Panc1 (cell line): Measurements from ENCODE around the gene ATP6V1G1. TPM values are rescaled to one million over a fixed set of nuclear protein-coding genes. Genes with fewer than 3 reads are reported as not detected.
A peak's percentile ranks its signal among the peaks of the same experiment; 100 is the strongest.

Experiments used
- ATAC-seq: fragments of 200-7000 bp; cut with Tn5 transposase; 2 replicates; pipeline ENCODE4 v1.9.1; 2020; ENCODE audit warnings: mild to moderate bottlenecking, moderate library complexity
- BruUV-seq: library from RNA; stranded (reverse); fragments of 400-500 nt; replicated peaks from 2 replicates; lab custom pipeline; 2021; lab: Mats Ljungman, UMichigan
- CTCF ChIA-PET: fragments of 300-600 bp; sonication (Branson Sonifier 250); formaldehyde crosslinking; loops from one replicate; lab custom pipeline; 2022; ENCODE audit warnings: antibody characterized with exemption; lab: Charles Lee
- POLR2A ChIA-PET: fragments of 300-600 bp; sonication (Branson Sonifier 250); formaldehyde crosslinking; loops from one replicate; lab custom pipeline; 2022; ENCODE audit warnings: antibody characterized with exemption; lab: Charles Lee
- DNase-seq: peaks from one replicate; pipeline ENCODE4 v3.0.0-alpha.2; 2010; ENCODE audit warnings: low read depth, low spot score
- H3K27ac ChIP-seq: 2 replicates; pipeline ENCODE4 v1.5.1; 2011; ENCODE audit warnings: mild to moderate bottlenecking, low read length, inconsistent platforms
- H3K27me3 ChIP-seq: fragments of 200-500 bp; sonication (Bioruptor generic); 2 replicates; pipeline ENCODE4 v1.6.0; 2014; ENCODE audit warnings: low read length, inconsistent platforms; ENCODE audit not compliant: control insufficient read depth, insufficient read depth
- H3K36me3 ChIP-seq: fragments of 200-500 bp; sonication (Bioruptor generic); 2 replicates; pipeline ENCODE4 v1.5.1; 2014; ENCODE audit warnings: inconsistent platforms, mild to moderate bottlenecking, low read length, moderate library complexity; ENCODE audit not compliant: control insufficient read depth, insufficient read depth
- H3K4me1 ChIP-seq: 2 replicates; pipeline ENCODE4 v1.5.1; 2011; ENCODE audit warnings: inconsistent platforms, mild to moderate bottlenecking, low read length, moderate library complexity; ENCODE audit not compliant: control insufficient read depth, insufficient read depth
- H3K4me3 ChIP-seq, 2 experiments: 2 replicates each; pipeline ENCODE4 v1.5.1; 2011 to 2012; ENCODE audit warnings: low read depth in 2 of 2, low read length in 2 of 2, mild to moderate bottlenecking in 2 of 2, inconsistent platforms in 1 of 2, moderate library complexity in 1 of 2
- H3K9me3 ChIP-seq: fragments of 200-500 bp; sonication (Bioruptor generic); 2 replicates; pipeline ENCODE4 v1.5.1; 2014; ENCODE audit warnings: low read depth, mild to moderate bottlenecking, inconsistent platforms, low read length, moderate library complexity; ENCODE audit not compliant: control insufficient read depth, insufficient read depth
- POLR2AphosphoS5 ChIP-seq: IDR thresholded peaks from 2 replicates; pipeline ENCODE4 v1.6.1; 2012; ENCODE audit warnings: mild to moderate bottlenecking, low read depth, low read length, moderate library complexity
- SIN3A ChIP-seq: IDR thresholded peaks from 2 replicates; pipeline ENCODE4 v1.6.1; 2012; ENCODE audit warnings: low read depth, mild to moderate bottlenecking, low read length, moderate library complexity, borderline replicate concordance; ENCODE audit not compliant: insufficient read depth
- TCF7L2 ChIP-seq: IDR thresholded peaks from 2 replicates; pipeline ENCODE4 v1.6.1; 2011; ENCODE audit warnings: mild to moderate bottlenecking, low read depth, low read length, inconsistent platforms
- in situ Hi-C: cut with HindIII; loops from 2 replicates; pipeline ENCODE4 v1.10.0; 2016; ENCODE audit warnings: low sequenced_read_pairs, low pct_unique_long_range_greater_than_20kb
- intact Hi-C: fragments of 100-400 bp; cut with micrococcal nuclease; formaldehyde crosslinking; loops from one replicate; pipeline ENCODE4 v1.10.0; 2022; ENCODE audit not compliant: unreplicated experiment
- total RNA-seq: library from RNA; stranded (reverse); gene quantifications from one replicate; pipeline ENCODE4 v1.2.1, GENCODE V29; 2021; ENCODE audit not compliant: unreplicated experiment
- TF ChIP-seq, protein P1 (sequence below), 2 experiments: IDR thresholded peaks; 2 replicates each; pipeline ENCODE4 v1.6.1; 2011 to 2012; ENCODE audit warnings: low read depth in 2 of 2, control low read depth in 1 of 2, low read length in 1 of 2, mild to moderate bottlenecking in 1 of 2, moderate library complexity in 1 of 2; ENCODE audit not compliant: insufficient read depth in 1 of 2
- TF ChIP-seq, protein P2 (sequence below): fragments of 450-650 bp; IDR thresholded peaks from 2 replicates; pipeline ENCODE4 v1.5.1; 2017; ENCODE audit warnings: mild to moderate bottlenecking

ATP6V1G1 gene
- total RNA-seq, 1 experiment from 2014 or later = 71.8 TPM

DNA sequence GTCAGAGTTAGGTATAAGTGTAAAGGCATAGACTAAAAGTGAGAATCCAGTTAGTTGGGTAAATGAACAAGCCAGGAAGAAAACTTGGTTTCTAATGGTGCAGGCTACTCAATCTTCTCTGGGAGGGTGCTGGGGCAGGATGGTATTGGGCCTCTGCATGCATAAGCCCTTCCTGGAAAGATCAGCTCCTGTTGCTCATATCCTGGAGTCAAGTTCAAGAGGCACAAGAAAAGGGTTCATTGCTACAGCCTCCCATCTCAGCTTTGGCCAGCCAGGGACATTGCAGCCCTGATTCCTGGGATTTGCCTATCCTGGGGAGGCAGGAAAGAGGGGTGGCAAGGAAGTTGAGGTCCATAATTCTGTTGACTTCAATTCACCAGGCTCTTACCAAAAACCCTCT, 40.7 kb upstream of the ATP6V1G1 start:
- no peak for DNase-seq
- in situ Hi-C loops = no loop called here
- TF ChIP-seq, protein P1, sequence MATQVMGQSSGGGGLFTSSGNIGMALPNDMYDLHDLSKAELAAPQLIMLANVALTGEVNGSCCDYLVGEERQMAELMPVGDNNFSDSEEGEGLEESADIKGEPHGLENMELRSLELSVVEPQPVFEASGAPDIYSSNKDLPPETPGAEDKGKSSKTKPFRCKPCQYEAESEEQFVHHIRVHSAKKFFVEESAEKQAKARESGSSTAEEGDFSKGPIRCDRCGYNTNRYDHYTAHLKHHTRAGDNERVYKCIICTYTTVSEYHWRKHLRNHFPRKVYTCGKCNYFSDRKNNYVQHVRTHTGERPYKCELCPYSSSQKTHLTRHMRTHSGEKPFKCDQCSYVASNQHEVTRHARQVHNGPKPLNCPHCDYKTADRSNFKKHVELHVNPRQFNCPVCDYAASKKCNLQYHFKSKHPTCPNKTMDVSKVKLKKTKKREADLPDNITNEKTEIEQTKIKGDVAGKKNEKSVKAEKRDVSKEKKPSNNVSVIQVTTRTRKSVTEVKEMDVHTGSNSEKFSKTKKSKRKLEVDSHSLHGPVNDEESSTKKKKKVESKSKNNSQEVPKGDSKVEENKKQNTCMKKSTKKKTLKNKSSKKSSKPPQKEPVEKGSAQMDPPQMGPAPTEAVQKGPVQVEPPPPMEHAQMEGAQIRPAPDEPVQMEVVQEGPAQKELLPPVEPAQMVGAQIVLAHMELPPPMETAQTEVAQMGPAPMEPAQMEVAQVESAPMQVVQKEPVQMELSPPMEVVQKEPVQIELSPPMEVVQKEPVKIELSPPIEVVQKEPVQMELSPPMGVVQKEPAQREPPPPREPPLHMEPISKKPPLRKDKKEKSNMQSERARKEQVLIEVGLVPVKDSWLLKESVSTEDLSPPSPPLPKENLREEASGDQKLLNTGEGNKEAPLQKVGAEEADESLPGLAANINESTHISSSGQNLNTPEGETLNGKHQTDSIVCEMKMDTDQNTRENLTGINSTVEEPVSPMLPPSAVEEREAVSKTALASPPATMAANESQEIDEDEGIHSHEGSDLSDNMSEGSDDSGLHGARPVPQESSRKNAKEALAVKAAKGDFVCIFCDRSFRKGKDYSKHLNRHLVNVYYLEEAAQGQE (IDR thresholded peaks at IDR 0.05; ENCODE audit: insufficient read depth in 1 of 2, low read depth in 2 of 2, low read length in 1 of 2) = no peak
- TF ChIP-seq POLR2AphosphoS5 = no peak
- TF ChIP-seq TCF7L2 = no peak
- TF ChIP-seq, protein P2, sequence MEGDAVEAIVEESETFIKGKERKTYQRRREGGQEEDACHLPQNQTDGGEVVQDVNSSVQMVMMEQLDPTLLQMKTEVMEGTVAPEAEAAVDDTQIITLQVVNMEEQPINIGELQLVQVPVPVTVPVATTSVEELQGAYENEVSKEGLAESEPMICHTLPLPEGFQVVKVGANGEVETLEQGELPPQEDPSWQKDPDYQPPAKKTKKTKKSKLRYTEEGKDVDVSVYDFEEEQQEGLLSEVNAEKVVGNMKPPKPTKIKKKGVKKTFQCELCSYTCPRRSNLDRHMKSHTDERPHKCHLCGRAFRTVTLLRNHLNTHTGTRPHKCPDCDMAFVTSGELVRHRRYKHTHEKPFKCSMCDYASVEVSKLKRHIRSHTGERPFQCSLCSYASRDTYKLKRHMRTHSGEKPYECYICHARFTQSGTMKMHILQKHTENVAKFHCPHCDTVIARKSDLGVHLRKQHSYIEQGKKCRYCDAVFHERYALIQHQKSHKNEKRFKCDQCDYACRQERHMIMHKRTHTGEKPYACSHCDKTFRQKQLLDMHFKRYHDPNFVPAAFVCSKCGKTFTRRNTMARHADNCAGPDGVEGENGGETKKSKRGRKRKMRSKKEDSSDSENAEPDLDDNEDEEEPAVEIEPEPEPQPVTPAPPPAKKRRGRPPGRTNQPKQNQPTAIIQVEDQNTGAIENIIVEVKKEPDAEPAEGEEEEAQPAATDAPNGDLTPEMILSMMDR = no peak
- TF ChIP-seq SIN3A = no peak
- Histone ChIP-seq H3K27me3 (no peaks in the 10 kb centered on the region), H3K27ac (no peak overlapping the region), H3K4me1 (peaks cover 6% of the 10 kb centered on the region), H3K9me3 (no peaks in the 10 kb centered on the region), H3K36me3 (no peaks in the 10 kb centered on the region), H3K4me3 (no peak overlapping the region)
- ATAC-seq = no peak
- CTCF ChIA-PET = no interaction called here
- intact Hi-C loops = no loop called here
- no TSS peak for BruUV-seq
- POLR2A ChIA-PET = interaction anchor here (0.7 kb wide), 1 partner anchor 58 kb away, joined by 3 read pairs; no protein-coding TSS in a partner anchor

DNA sequence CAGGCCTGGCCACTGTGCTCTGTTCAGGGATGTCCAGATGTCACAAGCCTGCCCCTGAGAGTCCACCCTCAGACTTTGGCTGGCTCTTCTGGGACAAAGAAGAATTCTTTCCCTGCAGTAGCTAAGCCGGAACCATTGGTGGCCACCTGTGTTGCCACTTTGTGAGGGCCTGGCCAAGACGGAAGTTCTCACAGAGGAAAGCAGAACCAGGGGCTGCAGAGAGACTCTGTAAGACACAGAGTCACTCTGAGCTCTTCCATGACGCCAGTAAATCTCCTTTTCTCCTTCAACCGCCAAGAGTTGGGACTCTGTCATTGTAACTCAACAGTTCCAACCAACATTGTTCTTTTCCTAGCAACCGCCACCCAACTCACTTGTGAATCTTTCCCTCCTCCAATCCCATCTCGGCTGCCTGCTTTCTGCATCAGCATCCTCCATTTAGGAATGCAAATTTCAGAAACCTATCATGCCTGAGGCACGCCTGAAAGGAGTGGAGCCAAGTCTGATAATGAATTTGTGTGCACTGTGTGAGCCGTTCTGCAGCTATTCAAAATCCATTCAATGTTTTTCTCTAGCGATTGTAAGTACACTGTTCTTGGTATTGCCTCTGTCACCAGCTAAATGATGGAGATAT, 37.8 kb upstream of the ATP6V1G1 start:
- Histone ChIP-seq H3K27me3 (no peaks in the 10 kb centered on the region), H3K9me3 (no peaks in the 10 kb centered on the region), H3K36me3 (no peaks in the 10 kb centered on the region), H3K27ac (peak overlapping the region; percentile 68), H3K4me3 (no peak overlapping the region), H3K4me1 (peaks cover 14% of the 10 kb centered on the region)
- ATAC-seq = no peak
- intact Hi-C loops (no loop called here), in situ Hi-C loops (no loop called here)
- no TSS peak for BruUV-seq
- POLR2A ChIA-PET = no interaction called here
- TF ChIP-seq POLR2AphosphoS5 = no peak
- no peak for TF ChIP-seq SIN3A
- TF ChIP-seq TCF7L2 = no peak
- TF ChIP-seq, protein P1 (IDR thresholded peaks at IDR 0.05; ENCODE audit: insufficient read depth in 1 of 2, low read depth in 2 of 2, low read length in 1 of 2) = no peak
- TF ChIP-seq, protein P2 = no peak
- DNase-seq = no peak
- CTCF ChIA-PET = no interaction called here
